WERI-Rb-1 (cell line): ENCODE data around the gene ECEL1.

Experiments
- DNase-seq: peaks from one replicate; pipeline ENCODE4 v3.0.0-alpha.2; 2020
- H3K27ac ChIP-seq: fragments of 250-450 bp; sonication (Bioruptor Pico); 2 replicates; pipeline ENCODE4 v1.5.1; 2020; ENCODE audit warnings: mild to moderate bottlenecking, moderate library complexity
- H3K27me3 ChIP-seq: fragments of 250-450 bp; sonication (Bioruptor Pico); 2 replicates; pipeline ENCODE4 v1.5.1; 2021; ENCODE audit warnings: mild to moderate bottlenecking, low read depth, moderate library complexity; ENCODE audit not compliant: insufficient read depth, severe bottlenecking
- H3K36me3 ChIP-seq: fragments of 250-450 bp; sonication (Bioruptor Pico); 2 replicates; pipeline ENCODE4 v1.5.1; 2020; ENCODE audit warnings: mild to moderate bottlenecking, moderate library complexity
- H3K4me3 ChIP-seq: 2 replicates; pipeline ENCODE4 v1.5.1; 2011; ENCODE audit warnings: low read depth, mild to moderate bottlenecking, control low read depth, low read length
- H3K9me3 ChIP-seq: fragments of 250-450 bp; sonication (Bioruptor Pico); 2 replicates; pipeline ENCODE4 v1.5.1; 2021; ENCODE audit warnings: mild to moderate bottlenecking, moderate library complexity; ENCODE audit not compliant: severe bottlenecking
- TF ChIP-seq, protein P1 (sequence below): IDR thresholded peaks from 2 replicates; pipeline ENCODE4 v1.5.1; 2011; ENCODE audit warnings: low read depth, mild to moderate bottlenecking, control low read depth, inconsistent platforms, low read length

Gene ECEL1, protein sequence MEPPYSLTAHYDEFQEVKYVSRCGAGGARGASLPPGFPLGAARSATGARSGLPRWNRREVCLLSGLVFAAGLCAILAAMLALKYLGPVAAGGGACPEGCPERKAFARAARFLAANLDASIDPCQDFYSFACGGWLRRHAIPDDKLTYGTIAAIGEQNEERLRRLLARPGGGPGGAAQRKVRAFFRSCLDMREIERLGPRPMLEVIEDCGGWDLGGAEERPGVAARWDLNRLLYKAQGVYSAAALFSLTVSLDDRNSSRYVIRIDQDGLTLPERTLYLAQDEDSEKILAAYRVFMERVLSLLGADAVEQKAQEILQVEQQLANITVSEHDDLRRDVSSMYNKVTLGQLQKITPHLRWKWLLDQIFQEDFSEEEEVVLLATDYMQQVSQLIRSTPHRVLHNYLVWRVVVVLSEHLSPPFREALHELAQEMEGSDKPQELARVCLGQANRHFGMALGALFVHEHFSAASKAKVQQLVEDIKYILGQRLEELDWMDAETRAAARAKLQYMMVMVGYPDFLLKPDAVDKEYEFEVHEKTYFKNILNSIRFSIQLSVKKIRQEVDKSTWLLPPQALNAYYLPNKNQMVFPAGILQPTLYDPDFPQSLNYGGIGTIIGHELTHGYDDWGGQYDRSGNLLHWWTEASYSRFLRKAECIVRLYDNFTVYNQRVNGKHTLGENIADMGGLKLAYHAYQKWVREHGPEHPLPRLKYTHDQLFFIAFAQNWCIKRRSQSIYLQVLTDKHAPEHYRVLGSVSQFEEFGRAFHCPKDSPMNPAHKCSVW

DNA sequence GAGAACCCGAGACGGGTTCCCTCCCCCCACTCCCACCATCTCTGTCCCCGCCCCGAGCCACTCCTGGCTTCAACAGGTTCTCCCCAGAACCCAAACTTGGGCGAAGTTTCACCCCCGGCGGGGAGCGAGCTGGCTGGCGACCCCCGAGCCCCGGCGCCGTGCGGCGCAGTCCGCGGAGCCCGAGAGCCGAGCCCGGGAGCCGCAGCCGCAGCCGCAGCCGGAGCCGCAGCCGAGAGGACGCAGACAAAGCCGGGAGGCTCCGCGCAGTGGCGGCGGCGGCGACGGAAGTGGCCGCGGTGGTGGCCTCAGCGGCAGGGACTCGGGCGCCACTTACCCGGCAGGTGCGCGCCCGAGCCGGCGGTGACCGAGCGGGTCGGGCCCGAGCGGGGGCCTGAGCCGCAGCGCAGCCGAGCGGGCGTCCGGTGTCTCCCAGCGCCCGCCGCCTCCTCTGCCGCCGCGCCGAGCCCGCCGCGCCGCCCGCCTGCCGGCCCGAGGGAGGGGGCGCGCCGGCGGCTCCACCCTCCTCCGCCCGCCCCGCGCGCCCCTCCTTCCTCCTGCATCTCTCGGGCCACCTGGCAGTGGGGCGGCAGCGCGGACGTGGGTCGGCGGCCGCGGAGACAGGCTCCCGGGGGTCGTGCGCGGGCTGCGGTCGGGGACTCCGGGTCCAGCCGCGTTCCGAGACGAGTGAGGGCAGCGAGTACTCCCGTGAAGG, at the start of gene ECEL1:
TSS of gene ECEL1 (minus strand) at position 450 of the 712 bp plus-strand sequence. CDS start 1,181 bp downstream, outside the sequence.
- H3K36me3 ChIP-seq, result no peaks in the 10 kb centered on the region
- peak; percentile 39 for DNase-seq
- H3K27ac ChIP-seq, result no peak within 1 kb of the TSS
- H3K27me3 ChIP-seq, result peaks cover 42% of the 10 kb centered on the region
- H3K4me3 ChIP-seq, result peak within 1 kb of the TSS; percentile 33
- TF ChIP-seq, protein P1, sequence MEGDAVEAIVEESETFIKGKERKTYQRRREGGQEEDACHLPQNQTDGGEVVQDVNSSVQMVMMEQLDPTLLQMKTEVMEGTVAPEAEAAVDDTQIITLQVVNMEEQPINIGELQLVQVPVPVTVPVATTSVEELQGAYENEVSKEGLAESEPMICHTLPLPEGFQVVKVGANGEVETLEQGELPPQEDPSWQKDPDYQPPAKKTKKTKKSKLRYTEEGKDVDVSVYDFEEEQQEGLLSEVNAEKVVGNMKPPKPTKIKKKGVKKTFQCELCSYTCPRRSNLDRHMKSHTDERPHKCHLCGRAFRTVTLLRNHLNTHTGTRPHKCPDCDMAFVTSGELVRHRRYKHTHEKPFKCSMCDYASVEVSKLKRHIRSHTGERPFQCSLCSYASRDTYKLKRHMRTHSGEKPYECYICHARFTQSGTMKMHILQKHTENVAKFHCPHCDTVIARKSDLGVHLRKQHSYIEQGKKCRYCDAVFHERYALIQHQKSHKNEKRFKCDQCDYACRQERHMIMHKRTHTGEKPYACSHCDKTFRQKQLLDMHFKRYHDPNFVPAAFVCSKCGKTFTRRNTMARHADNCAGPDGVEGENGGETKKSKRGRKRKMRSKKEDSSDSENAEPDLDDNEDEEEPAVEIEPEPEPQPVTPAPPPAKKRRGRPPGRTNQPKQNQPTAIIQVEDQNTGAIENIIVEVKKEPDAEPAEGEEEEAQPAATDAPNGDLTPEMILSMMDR, result no peak
- no peaks in the 10 kb centered on the region for H3K9me3 ChIP-seq

DNA sequence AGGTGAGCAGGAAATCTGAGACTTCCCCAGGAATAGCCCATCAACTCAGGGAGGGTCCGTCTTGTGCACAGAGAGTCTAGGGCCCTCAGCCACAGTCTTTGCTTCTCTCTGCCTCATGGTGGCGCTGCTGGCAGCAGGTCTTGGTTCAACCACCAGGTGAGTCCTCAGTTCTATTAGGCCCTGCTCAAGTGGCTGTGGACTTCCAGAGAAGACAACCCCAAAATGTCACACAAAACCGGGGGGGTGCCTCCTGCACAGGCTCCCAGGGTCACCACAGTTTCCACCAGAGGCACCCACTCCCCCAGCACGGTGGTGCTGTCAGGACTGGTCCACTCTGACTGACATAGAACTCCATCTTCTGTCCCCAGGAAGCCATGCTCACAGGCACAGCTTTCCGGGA, 49.4 kb upstream of the ECEL1 start:
- H3K9me3 ChIP-seq, result no peaks in the 10 kb centered on the region
- H3K36me3 ChIP-seq, result no peaks in the 10 kb centered on the region
- H3K4me3 ChIP-seq, result no peak overlapping the region
- TF ChIP-seq, protein P1, result peak; percentile 91
- no peaks in the 10 kb centered on the region for H3K27me3 ChIP-seq
- H3K27ac ChIP-seq, result no peak overlapping the region
- peak; percentile 61 for DNase-seq

DNA sequence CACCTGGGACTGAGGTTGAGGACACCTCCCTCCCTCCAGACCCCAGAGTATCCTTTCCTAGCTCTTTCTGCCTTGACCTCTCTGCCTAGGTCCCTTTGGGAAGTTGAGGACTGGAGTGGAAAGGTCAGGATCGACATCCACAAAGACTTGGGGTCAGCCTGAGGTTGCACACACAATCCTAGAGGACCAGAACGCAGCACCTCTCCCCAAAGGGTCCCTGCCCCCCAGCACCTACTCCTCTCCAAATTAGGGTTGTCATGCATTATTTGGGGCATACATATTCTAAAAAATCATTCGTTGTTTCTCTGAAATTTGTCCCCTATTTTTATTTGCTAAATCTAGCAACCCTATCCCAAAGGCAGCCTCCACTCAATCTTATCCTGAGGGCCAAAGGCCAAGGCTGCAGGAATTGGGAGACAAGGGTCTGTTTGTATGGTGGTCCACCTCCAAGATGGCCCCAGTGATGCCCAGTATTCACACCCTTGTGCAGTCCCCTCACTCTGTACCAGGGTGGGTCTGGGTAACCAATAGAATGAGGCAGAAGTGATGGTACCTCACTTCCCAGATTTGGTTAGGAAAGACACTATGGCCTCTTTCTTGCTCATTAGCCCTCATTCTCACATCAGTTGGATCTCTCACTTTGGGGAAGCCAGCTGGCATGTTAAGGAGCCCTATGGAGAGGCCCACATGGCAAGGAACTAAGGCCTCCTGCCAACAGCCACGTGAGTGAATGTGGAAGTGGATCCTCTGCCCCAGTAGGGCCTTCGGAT, 48.3 kb upstream of the ECEL1 start:
- Histone ChIP-seq H3K27me3 (no peaks in the 10 kb centered on the region), H3K9me3 (no peaks in the 10 kb centered on the region), H3K36me3 (no peaks in the 10 kb centered on the region), H3K4me3 (no peak overlapping the region), H3K27ac (no peak overlapping the region)
- no peak for DNase-seq
- TF ChIP-seq, protein P1, result no peak

DNA sequence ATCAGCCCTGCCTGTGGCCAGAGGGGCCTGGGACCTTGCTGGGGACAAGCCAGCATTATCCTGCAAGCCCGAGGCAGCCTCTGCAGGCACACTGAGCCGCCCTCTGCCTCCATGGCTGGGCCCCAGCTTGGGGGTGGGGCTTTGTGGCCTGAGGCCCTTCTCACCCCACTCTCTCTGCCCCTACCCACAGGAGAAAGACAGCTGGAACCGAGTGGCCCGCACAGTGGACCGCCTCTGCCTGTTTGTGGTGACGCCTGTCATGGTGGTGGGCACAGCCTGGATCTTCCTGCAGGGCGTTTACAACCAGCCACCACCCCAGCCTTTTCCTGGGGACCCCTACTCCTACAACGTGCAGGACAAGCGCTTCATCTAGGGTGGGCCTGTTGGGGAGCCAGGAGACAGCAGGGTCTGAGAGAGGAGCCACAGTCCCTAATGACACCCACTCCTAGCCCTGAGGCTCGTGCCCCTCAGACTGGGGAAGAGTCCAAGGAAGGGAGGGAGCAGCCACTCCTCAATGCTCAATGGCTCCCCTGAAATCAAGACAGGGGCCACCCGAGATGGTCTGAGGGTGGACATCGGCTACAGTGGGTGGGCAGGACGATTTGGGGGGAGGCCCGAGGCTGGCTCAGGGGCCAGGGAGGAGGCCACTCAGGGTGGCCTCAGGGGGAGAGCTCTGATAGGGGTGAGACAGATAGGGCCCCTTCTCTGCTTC, 47.5 kb upstream of the ECEL1 start:
- no peak for DNase-seq
- no peak overlapping the region for H3K4me3 ChIP-seq
- H3K9me3 ChIP-seq, result no peaks in the 10 kb centered on the region
- H3K27me3 ChIP-seq, result no peaks in the 10 kb centered on the region
- TF ChIP-seq, protein P1, result no peak
- no peak overlapping the region for H3K27ac ChIP-seq
- H3K36me3 ChIP-seq, result no peaks in the 10 kb centered on the region
